Epidermal melanocyte (primary cell): Measurements from ENCODE around the gene CCL25.

Experiments
- DNase-seq: peaks from one replicate; pipeline ENCODE4 v3.0.0; 2011; ENCODE audit warnings: low spot score; ENCODE audit not compliant: insufficient read length

CCL25 gene

GRCh38 chr19:8109890-8110662 lies 57.5 kb downstream of the CCL25 start:
- no peak for DNase-seq

GRCh38 chr19:8110931-8111330 lies 58.4 kb downstream of the CCL25 start:
- DNase-seq: no peak

- no peak for DNase-seq
Measured at GRCh38 chr19:8111376-8111775, 58.8 kb downstream of the CCL25 start.
